RWPE2 (cell line): ENCODE data around the gene AGBL4.

ENCODE experiments used
- ATAC-seq: fragments of 200-7000 bp; cut with Tn5 transposase; 3 replicates; pipeline ENCODE4 v1.9.1; 2021; ENCODE audit warnings: low read depth
- DNase-seq: peaks from one replicate; pipeline ENCODE4 v3.0.0-alpha.2; 2020; ENCODE audit warnings: low spot score
- H3K27ac ChIP-seq: fragments of 450-650 bp; 2 replicates; pipeline ENCODE4 v1.5.1; 2017; ENCODE audit warnings: mild to moderate bottlenecking; ENCODE audit not compliant: poor library complexity, severe bottlenecking
- H3K27me3 ChIP-seq: fragments of 250-450 bp; sonication (Bioruptor Pico); 2 replicates; pipeline ENCODE4 v1.5.1; 2021; ENCODE audit warnings: mild to moderate bottlenecking, moderate library complexity; ENCODE audit not compliant: insufficient read depth, poor library complexity, severe bottlenecking
- H3K36me3 ChIP-seq: fragments of 250-450 bp; sonication (Bioruptor Pico); 2 replicates; pipeline ENCODE4 v1.5.1; 2020; ENCODE audit warnings: low read depth, mild to moderate bottlenecking, moderate library complexity
- H3K4me1 ChIP-seq: fragments of 250-450 bp; sonication (Bioruptor Pico); 2 replicates; pipeline ENCODE4 v1.5.1; 2021; ENCODE audit warnings: mild to moderate bottlenecking, moderate library complexity; ENCODE audit not compliant: insufficient read depth, poor library complexity, severe bottlenecking
- H3K4me3 ChIP-seq: fragments of 250-450 bp; sonication (Bioruptor Pico); 2 replicates; pipeline ENCODE4 v1.5.1; 2021; ENCODE audit warnings: mild to moderate bottlenecking, moderate library complexity; ENCODE audit not compliant: severe bottlenecking
- H3K9me3 ChIP-seq: fragments of 250-450 bp; sonication (Bioruptor Pico); 2 replicates; pipeline ENCODE4 v1.5.1; 2021; ENCODE audit warnings: mild to moderate bottlenecking, moderate library complexity; ENCODE audit not compliant: severe bottlenecking
- TF ChIP-seq, protein P1 (sequence below): fragments of 450-650 bp; IDR thresholded peaks from one replicate; pipeline ENCODE4 v1.5.1; 2017; ENCODE audit warnings: mild to moderate bottlenecking, moderate library complexity; ENCODE audit not compliant: poor library complexity, severe bottlenecking

AGBL4 gene

GRCh38 chr1:49106445-49106844, 917.3 kb downstream of the AGBL4 start:
- H3K9me3 ChIP-seq = peaks cover 2% of the 10 kb centered on the region
- H3K36me3 ChIP-seq = no peaks in the 10 kb centered on the region
- TF ChIP-seq, protein P1, sequence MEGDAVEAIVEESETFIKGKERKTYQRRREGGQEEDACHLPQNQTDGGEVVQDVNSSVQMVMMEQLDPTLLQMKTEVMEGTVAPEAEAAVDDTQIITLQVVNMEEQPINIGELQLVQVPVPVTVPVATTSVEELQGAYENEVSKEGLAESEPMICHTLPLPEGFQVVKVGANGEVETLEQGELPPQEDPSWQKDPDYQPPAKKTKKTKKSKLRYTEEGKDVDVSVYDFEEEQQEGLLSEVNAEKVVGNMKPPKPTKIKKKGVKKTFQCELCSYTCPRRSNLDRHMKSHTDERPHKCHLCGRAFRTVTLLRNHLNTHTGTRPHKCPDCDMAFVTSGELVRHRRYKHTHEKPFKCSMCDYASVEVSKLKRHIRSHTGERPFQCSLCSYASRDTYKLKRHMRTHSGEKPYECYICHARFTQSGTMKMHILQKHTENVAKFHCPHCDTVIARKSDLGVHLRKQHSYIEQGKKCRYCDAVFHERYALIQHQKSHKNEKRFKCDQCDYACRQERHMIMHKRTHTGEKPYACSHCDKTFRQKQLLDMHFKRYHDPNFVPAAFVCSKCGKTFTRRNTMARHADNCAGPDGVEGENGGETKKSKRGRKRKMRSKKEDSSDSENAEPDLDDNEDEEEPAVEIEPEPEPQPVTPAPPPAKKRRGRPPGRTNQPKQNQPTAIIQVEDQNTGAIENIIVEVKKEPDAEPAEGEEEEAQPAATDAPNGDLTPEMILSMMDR = no peak
- no peaks in the 10 kb centered on the region for H3K4me1 ChIP-seq
- H3K27me3 ChIP-seq = no peaks in the 10 kb centered on the region
- H3K4me3 ChIP-seq = no peak overlapping the region
- no peak overlapping the region for H3K27ac ChIP-seq
- no peak; the same call in 2 of the 3 replicates for ATAC-seq
- no peak for DNase-seq

DNA sequence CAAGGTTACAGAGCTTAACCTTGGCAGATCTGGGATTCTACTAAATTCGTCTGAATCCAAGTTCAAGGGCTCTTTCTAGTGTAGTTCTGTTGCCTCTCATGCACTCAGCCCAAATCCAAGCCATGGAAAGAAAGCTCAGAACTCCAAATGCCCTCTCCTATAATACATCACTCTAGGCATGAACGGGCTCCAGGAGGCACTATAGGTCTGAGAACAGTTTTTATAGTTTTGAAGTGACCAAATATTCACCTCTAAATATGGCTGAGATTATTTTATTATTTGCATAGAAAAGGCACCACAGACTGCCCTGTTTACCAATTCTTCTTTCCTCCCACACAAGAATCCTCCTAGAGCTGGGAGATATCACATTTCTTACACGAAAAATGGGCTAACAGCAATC, 919.2 kb downstream of the AGBL4 start:
- Histone ChIP-seq H3K36me3 (no peaks in the 10 kb centered on the region), H3K4me1 (no peaks in the 10 kb centered on the region), H3K27ac (no peak overlapping the region), H3K9me3 (peaks cover 2% of the 10 kb centered on the region), H3K4me3 (no peak overlapping the region), H3K27me3 (no peaks in the 10 kb centered on the region)
- TF ChIP-seq, protein P1 = no peak
- no peak for DNase-seq
- ATAC-seq = no peak

GRCh38 chr1:49102752-49103151, 921.0 kb downstream of the AGBL4 start:
- DNase-seq (no peak), ATAC-seq (peak; percentile 77; the same call in 2 of the 3 replicates)
- Histone ChIP-seq H3K9me3 (peaks cover 2% of the 10 kb centered on the region), H3K4me1 (no peaks in the 10 kb centered on the region), H3K36me3 (no peaks in the 10 kb centered on the region), H3K4me3 (no peak overlapping the region), H3K27me3 (no peaks in the 10 kb centered on the region), H3K27ac (no peak overlapping the region)
- TF ChIP-seq, protein P1 = no peak

- Histone ChIP-seq H3K27ac (no peak overlapping the region), H3K4me1 (no peaks in the 10 kb centered on the region), H3K4me3 (no peak overlapping the region), H3K9me3 (no peaks in the 10 kb centered on the region), H3K36me3 (no peaks in the 10 kb centered on the region), H3K27me3 (no peaks in the 10 kb centered on the region)
- ATAC-seq = no peak
- TF ChIP-seq, protein P1 = no peak
- no peak for DNase-seq
Measured at GRCh38 chr1:49098866-49099265, 924.9 kb downstream of the AGBL4 start.

DNA sequence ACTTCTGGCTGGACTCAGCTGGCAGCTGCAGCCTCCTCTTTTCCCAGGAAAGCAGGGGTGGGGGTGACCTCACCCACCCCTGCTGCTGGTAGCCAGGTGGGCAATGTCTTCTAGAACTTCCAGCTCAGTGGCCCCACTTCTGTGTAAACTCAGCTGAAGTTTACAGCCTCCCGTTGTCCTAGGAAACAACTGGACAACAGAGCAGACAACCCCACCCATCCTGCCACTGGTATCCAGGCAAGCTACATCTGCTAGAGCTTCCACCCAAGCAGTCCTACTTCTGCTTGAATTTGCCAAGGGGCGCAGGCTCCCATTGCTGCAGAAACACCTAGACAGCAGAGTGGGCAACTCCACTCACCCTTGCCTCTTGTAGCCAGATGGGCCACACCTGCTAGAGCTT, 937.4 kb downstream of the AGBL4 start:
- Histone ChIP-seq H3K27me3 (no peaks in the 10 kb centered on the region), H3K4me1 (no peaks in the 10 kb centered on the region), H3K36me3 (no peaks in the 10 kb centered on the region), H3K27ac (no peak overlapping the region), H3K4me3 (no peak overlapping the region), H3K9me3 (no peaks in the 10 kb centered on the region)
- DNase-seq (no peak), ATAC-seq (no peak)
- TF ChIP-seq, protein P1 = no peak
